ENCODE results near the gene SAP30BP. TPM values are rescaled to one million over a fixed set of nuclear protein-coding genes. Genes with fewer than 3 reads are reported as not detected.

SAP30BP gene
- total RNA-seq, 2 donors from 2014 or later, result 76.3 to 78.8 TPM

DNA sequence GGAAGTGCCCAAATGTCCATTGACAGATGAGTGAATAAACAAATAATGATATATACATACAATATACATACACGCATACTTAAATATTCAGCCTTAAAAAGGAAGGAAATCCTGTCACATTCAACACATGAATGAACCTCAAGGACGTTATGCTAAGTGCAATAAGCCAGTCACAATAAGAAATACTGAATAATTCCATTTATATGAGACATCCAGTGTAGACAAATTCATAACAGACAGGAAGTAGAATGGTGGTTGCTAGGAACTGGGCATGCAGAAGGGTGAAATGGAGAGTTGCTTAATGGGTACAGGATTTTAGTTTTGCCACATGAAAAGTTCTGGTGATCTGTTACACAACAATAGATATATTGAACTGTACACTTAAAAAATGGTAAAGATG lies 45.3 kb downstream of the SAP30BP start:
- Mint-ChIP-seq H3K27ac (no peak overlapping the region), H3K36me3 (no peaks in the 10 kb centered on the region), H3K9me3 (no peaks in the 10 kb centered on the region)
- ATAC-seq, result peak in 1 of 2 donors; percentile 24
- DNase-seq (ENCODE audit: low spot score in 2 of 2), result no peak

DNA sequence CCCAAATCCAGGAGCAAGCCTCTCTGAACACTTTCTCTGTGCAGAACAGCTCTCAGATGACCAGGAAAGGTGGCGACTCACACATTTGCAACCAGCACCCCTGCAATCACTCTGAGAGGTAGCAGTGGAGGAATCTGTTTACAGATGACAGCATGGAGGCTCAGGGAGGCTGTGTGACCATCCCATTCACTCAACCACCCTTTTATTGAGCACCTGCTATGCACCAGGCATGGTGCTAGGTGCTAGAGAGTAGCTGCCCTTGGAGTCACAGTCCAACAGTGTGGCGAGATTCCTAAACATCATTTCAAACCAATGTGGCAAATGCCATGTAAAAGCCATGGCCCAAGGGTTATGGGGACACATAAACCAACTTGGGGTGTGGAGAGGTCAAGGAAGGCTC lies 52.6 kb downstream of the SAP30BP start:
- H3K27ac Mint-ChIP-seq, result no peak overlapping the region
- no peaks in the 10 kb centered on the region for H3K36me3 Mint-ChIP-seq
- no peaks in the 10 kb centered on the region for H3K9me3 Mint-ChIP-seq
- no peak for ATAC-seq
- no peak for DNase-seq (ENCODE audit: low spot score in 2 of 2)

DNA sequence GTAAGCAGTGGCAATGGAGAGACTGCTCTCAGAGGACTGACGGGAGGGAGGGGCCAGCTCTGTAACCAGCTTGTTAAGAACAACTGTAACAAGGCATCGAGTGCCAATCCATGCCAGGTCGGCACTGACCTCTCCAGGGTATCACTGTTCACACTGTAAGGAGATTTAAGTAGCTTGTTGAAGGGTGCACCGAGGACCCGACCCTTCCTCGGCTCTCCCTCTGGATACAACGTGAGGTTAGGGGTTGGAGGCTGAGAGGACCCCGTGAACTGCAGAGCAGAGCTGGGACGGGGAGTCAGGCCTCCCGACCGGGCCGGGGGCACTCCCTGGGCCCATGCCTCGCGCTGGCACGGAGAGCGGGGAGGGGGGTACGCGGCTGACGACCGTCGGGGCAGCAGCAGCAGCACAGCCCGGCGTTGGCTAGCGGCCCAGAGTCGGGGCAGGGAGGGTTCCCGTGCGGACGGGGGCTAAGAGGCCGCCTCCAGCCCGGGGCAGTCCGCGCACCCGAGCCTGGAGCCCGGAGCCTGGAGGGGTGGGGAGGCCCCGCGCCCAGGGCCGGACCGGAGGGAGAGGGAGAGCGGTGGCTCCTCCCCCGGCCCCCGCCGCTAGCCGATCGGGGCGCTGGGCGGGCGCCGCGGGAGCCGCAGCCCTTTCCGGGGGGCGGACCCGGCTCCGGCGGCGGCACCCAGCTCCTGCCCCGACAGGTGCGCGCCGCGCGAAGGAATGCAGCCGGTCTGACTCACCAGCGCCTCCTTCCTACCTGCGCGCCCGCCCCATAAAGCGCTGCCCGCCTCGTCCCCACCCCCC lies 53.7 kb downstream of the SAP30BP start, which contains the start of gene ITGB4:
TSS of gene ITGB4 (plus strand) at position 804 of the 807 bp plus-strand sequence. CDS start 3,245 bp downstream, outside the sequence.
- Mint-ChIP-seq H3K9me3 (no peaks in the 10 kb centered on the region), H3K27ac (peak within 1 kb of the TSS in 1 of 2 donors; percentile 85), H3K36me3 (no peaks in the 10 kb centered on the region)
- ATAC-seq (peak; percentile 84 to 86), DNase-seq (ENCODE audit: low spot score in 2 of 2) (peak; percentile 60 to 68)

DNA sequence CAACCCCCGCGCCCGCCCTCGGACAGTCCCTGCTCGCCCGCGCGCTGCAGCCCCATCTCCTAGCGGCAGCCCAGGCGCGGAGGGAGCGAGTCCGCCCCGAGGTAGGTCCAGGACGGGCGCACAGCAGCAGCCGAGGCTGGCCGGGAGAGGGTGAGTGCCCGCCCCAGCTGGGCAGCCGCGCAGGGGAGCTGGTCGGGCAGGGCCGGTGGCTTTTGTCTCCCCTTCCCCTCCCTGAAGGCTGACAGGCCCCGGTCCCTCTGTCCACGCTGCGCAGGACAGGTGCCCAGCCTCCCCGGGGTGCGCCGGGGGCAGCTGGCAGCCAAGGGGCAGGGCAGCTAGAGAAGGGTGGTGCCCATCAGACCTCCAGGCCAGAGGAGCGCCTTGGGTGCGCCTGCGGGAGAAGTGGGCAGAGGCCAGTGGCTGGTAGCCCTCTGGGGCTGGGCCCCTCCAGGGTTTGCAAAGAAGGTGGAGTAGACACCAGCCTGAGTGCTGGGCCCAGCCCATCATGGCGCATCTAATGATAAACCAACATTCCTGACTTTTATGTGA lies 54.4 kb downstream of the SAP30BP start:
- DNase-seq (ENCODE audit: low spot score in 2 of 2) (no peak), ATAC-seq (peak; percentile 9 to 69)
- no peak overlapping the region for H3K27ac Mint-ChIP-seq
- no peaks in the 10 kb centered on the region for H3K9me3 Mint-ChIP-seq
- no peaks in the 10 kb centered on the region for H3K36me3 Mint-ChIP-seq

DNA sequence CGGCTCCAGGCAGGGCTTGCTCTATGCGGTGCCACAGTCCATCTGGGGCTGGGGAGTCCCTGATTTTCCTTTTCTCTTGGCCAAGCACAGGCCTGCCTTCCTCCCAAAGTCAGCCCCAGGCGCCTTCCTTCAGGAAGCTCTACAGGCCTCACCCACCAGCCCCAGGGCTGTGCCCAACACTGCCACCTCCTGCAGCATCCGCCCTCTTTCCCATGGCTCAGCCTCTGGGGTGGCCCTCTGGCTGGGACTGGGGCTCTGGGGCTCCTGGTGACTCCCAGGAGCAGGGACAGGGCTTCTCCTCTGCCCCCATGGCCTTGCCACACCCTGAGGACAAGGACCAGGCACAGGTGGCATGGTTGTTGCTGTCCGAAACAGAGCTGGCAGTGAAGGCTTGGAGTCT lies 54.9 kb downstream of the SAP30BP start:
- H3K27ac Mint-ChIP-seq, result peak overlapping the region in 1 of 2 donors; percentile 85
- H3K9me3 Mint-ChIP-seq, result no peaks in the 10 kb centered on the region
- DNase-seq (ENCODE audit: low spot score in 2 of 2) (no peak), ATAC-seq (no peak)
- H3K36me3 Mint-ChIP-seq, result no peaks in the 10 kb centered on the region

DNA sequence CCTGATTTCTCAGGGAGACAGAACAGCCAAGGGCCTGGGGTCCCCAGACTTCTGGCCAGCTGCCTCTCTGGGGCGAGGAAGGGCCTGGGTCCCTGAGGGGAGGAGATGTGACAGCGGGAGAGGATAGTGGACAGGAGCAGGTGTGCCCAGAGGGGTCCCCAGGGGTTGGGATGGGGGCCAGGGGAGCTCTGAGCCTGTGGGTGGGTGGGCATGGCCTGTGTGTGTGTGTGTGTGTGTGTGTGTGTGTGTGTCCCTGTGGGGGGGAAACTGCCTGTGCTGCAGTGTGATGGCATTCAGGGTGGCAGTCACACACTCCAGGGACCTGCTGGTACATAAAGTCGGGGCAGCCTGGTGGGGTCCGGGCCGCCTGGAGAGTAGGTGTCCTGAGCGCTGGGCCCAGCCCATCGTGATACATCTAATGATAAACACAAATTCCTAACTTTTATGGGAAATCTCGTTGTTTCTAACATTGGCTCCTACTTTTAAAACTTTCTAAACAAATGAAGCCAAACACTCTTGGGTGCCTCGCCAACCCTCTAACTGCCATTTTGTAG lies 55.5 kb downstream of the SAP30BP start:
- Mint-ChIP-seq H3K9me3 (no peaks in the 10 kb centered on the region), H3K36me3 (no peaks in the 10 kb centered on the region), H3K27ac (peak overlapping the region in 1 of 2 donors; percentile 85)
- DNase-seq (ENCODE audit: low spot score in 2 of 2) (no peak), ATAC-seq (no peak)

DNA sequence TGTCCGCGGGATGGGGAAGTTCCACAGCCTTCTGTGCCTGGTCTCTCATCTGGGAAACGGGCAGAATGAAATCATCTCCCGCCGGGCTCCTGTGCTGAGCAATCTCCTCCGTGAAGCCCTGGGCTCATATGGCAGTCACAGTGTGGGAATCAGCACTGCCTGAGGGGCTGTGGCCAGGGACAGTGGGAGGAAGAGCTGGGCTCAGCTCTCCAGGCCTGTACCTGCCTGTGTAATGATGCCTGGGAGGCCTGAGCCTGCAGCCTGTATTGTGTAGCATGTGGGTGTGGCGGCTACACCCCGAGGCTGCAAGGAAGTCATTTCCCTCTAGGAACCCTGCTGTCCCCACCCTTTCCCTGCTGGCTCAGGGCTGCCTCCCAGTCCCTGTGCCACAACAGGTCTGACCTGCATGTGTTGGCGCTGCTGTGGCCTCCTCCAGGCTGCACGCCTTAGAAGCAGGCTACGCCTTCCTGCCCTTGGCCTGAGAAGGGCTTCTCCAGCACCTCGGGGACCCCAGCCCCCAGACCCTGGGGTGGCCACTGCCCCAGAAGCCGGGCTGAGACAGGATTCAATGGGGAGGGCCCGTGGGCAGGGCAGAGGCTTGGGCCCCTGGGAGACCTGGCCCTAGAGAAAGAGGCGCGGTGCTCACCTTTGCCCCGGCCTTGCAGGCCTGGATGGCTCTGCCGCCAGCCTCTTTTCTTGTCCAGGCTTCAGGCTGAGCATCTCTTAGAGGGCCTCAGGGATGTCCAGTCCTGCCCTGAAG lies 56.2 kb downstream of the SAP30BP start:
- DNase-seq (ENCODE audit: low spot score in 2 of 2) (no peak), ATAC-seq (no peak)
- H3K9me3 Mint-ChIP-seq, result no peaks in the 10 kb centered on the region
- H3K36me3 Mint-ChIP-seq, result no peaks in the 10 kb centered on the region
- no peak overlapping the region for H3K27ac Mint-ChIP-seq

DNA sequence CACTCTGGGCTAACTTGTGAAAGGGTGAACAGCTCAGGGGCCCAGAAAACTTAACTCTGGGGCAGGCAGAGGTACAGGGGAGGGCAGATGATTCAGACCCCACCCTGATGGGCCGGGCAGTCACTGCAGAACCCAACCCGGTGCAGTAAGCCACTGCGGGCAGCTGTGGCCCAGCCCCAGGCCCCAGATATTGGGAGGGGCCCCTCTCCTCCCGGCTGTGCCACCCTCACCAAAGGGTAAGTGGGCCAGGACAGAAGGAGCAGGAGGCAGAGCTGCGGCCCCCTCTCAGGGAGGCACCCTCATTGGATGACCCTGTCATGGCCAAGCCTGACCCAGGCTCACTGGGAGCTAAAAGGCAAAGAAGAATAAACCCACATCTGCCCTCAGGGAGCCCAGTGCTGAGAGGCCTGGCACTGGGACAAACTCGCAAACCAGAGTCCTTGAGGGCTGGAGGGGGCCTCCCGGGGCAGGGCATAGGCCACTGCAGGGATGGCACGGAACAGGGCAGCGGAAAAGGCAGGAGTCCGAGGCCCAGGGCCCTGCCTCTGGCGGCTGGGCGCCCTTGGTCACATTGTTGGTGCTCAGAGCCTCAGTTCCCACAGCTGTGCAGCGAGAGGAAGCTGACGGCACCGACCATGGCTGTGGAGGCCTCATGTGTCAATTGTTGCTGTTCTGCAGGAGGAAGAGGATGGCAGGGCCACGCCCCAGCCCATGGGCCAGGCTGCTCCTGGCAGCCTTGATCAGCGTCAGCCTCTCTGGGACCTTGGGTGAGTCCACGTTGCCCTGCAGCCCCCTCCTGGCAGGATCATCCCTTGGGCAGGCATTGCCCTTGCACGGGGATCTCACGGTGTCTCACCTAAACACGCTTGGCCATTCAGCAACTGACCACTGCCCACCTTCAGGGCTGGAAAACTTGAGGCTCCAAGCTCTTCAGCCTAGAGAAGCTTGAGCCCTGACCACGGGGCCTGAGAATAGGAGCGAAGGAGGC lies 57.2 kb downstream of the SAP30BP start:
- ATAC-seq (no peak), DNase-seq (ENCODE audit: low spot score in 2 of 2) (no peak)
- no peaks in the 10 kb centered on the region for H3K9me3 Mint-ChIP-seq
- no peak overlapping the region for H3K27ac Mint-ChIP-seq
- no peaks in the 10 kb centered on the region for H3K36me3 Mint-ChIP-seq

DNA sequence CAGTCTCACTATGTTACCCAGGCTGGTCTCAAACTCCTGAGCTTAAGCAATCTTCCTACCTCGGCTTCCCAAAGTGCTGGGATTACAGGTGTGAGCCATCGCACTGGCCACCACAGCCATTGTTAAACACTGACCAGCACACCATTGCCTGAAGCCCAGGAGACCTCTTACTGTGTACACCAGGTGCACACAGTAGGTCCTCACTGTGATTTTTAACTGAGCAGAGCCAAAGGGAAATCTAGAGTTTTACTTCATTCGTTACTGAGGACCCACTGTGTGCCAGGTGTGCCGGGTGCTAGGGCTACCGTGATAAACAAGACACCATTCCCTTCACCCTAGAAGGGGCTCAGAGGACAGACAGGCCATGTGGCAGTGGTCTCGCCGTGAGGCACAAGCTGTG lies 58.4 kb downstream of the SAP30BP start:
- DNase-seq (ENCODE audit: low spot score in 2 of 2), result no peak
- Mint-ChIP-seq H3K27ac (no peak overlapping the region), H3K36me3 (no peaks in the 10 kb centered on the region), H3K9me3 (no peaks in the 10 kb centered on the region)
- no peak for ATAC-seq

DNA sequence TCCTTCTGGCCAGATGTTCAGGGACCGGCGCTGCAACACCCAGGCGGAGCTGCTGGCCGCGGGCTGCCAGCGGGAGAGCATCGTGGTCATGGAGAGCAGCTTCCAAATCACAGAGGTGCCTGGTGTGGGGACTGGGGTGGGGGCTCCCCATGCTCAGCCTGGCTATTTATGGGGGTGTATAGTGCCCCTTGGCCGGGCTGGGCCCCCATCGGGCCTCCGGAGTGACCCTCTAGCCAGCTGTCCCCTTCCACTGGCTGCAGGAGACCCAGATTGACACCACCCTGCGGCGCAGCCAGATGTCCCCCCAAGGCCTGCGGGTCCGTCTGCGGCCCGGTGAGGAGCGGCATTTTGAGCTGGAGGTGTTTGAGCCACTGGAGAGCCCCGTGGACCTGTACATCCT lies 60.3 kb downstream of the SAP30BP start:
- Mint-ChIP-seq H3K9me3 (no peaks in the 10 kb centered on the region), H3K27ac (no peak overlapping the region), H3K36me3 (no peaks in the 10 kb centered on the region)
- DNase-seq (ENCODE audit: low spot score in 2 of 2) (no peak), ATAC-seq (no peak)

DNA sequence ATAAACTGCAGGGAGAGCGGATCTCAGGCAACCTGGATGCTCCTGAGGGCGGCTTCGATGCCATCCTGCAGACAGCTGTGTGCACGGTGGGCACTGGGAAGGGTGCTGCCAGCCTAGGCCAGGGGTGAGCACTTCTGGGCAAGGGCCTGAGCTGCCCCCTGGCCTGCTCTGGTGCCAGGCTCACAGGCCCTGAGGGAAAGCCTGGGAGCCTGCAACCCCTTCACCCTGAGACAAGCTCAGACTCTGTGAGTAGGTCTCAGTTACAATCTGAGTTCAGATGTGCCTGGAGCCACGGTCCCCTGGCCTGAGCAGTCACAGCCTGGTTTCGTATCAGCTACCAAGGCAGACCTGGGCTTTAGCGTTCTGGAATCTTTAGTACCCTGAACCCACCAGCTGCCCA lies 62.2 kb downstream of the SAP30BP start:
- Mint-ChIP-seq H3K9me3 (no peaks in the 10 kb centered on the region), H3K27ac (peak overlapping the region in 1 of 2 donors; percentile 49), H3K36me3 (no peaks in the 10 kb centered on the region)
- peak in 1 of 2 donors; percentile 18 for ATAC-seq
- DNase-seq (ENCODE audit: low spot score in 2 of 2), result no peak

DNA sequence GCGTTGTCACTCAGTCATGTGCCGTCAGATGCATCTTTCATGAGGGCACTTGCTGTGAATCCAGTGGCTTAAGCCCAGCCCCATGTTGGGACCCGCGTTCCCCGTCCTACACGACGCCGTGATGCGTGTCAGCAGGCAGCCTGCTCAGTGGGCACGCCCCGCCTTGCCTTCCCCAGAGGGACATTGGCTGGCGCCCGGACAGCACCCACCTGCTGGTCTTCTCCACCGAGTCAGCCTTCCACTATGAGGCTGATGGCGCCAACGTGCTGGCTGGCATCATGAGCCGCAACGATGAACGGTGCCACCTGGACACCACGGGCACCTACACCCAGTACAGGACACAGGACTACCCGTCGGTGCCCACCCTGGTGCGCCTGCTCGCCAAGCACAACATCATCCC lies 62.9 kb downstream of the SAP30BP start:
- ATAC-seq (no peak), DNase-seq (ENCODE audit: low spot score in 2 of 2) (no peak)
- no peak overlapping the region for H3K27ac Mint-ChIP-seq
- no peaks in the 10 kb centered on the region for H3K9me3 Mint-ChIP-seq
- no peaks in the 10 kb centered on the region for H3K36me3 Mint-ChIP-seq

DNA sequence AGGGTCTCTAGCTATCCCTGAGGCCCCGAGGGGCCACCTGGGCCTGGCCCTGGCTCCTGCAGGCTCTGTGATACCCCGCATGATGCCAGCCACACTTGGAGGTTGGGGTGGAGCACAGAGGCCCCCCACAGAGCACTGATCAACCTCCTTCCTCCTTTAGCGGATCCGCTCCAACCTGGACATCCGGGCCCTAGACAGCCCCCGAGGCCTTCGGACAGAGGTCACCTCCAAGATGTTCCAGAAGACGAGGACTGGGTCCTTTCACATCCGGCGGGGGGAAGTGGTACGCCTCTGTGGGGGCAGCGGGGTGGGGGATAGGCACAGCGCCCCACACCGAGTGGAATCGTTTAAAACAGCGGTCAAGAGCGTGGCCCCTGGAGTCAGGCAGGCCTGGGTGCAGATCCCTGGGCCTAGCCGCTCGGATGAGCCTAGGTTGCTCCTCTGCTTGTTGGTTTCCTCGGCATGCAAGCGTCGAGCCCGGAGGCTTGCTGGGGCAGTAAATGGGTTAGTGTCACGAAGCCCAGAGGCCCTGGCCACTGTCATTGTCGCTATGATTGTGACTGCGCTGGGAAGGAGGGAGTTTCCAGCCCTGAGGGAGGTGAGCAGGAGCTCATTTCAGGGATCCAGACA lies 64.1 kb downstream of the SAP30BP start:
- Mint-ChIP-seq H3K27ac (no peak overlapping the region), H3K36me3 (no peaks in the 10 kb centered on the region), H3K9me3 (no peaks in the 10 kb centered on the region)
- ATAC-seq (no peak), DNase-seq (ENCODE audit: low spot score in 2 of 2) (no peak)

DNA sequence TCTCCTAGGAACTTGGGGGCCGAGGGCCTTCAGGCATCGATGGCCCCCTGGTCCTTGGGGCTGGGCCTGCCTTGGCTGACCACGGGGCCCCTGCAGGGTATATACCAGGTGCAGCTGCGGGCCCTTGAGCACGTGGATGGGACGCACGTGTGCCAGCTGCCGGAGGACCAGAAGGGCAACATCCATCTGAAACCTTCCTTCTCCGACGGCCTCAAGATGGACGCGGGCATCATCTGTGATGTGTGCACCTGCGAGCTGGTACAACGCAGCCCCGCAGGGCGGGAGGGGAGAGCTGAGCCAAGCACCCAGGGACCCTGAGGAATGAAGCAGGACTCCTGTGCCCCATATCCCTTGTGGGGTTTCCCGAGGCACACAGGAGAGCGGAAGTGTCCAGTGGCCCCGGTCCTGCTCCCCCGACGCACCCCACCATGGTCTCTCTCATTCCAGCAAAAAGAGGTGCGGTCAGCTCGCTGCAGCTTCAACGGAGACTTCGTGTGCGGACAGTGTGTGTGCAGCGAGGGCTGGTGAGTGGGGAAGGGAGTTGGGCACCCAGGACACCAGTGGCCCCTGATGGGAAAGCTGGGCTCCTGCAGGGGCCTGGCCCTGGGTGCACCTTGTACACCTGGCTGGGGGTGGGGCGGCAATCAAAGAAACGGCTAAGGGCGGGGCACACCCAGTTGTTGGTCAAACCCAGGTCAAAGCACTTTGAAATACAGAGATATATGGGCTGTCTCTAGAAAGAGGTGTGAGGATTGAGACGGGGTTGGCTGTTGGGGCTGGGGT lies 64.8 kb downstream of the SAP30BP start:
- H3K36me3 Mint-ChIP-seq, result no peaks in the 10 kb centered on the region

DNA sequence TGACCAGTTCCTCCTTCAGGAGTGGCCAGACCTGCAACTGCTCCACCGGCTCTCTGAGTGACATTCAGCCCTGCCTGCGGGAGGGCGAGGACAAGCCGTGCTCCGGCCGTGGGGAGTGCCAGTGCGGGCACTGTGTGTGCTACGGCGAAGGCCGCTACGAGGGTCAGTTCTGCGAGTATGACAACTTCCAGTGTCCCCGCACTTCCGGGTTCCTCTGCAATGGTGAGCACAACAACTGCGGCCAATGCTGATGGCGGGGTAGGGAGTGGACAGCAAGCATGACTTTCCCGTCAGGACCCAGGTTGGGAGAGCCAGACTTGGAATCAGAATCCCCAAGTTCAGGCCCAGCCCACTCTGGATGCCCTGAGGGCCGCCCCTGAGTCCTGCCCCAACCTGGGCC lies 66.3 kb downstream of the SAP30BP start:
- no peaks in the 10 kb centered on the region for H3K9me3 Mint-ChIP-seq
- H3K27ac Mint-ChIP-seq, result no peak overlapping the region
- no peak for DNase-seq (ENCODE audit: low spot score in 2 of 2)

More for the DNA sequence above, 64.8 kb downstream of the SAP30BP start:
- Mint-ChIP-seq H3K9me3 (no peaks in the 10 kb centered on the region), H3K27ac (no peak overlapping the region)
- DNase-seq (ENCODE audit: low spot score in 2 of 2) (no peak), ATAC-seq (no peak)

More for the DNA sequence above, 66.3 kb downstream of the SAP30BP start:
- H3K36me3 Mint-ChIP-seq, result no peaks in the 10 kb centered on the region
- no peak for ATAC-seq

All from activated naive CD4-positive, alpha-beta T cell treated with anti-CD3 and anti-CD28 coated beads, Interleukin-2, amount 50 U/mL, for 72 hours (primary cell).